HEK293 (cell line): ENCODE results near the gene CSGALNACT2.

Experiments used
- BCL11A ChIP-seq: fragments of 450-650 bp; formaldehyde crosslinking; IDR thresholded peaks from 2 replicates; pipeline ENCODE4 v1.5.1; 2016; ENCODE audit warnings: low read depth, missing biosample characterization, missing genetic modification characterization
- GFI1B ChIP-seq: fragments of 450-650 bp; formaldehyde crosslinking; IDR thresholded peaks from 2 replicates; pipeline ENCODE4 v1.5.1; 2016; ENCODE audit warnings: missing biosample characterization, missing genetic modification characterization
- GLI2 ChIP-seq: fragments of 450-650 bp; formaldehyde crosslinking; IDR thresholded peaks from 2 replicates; pipeline ENCODE4; 2017; ENCODE audit warnings: missing biosample characterization, missing genetic modification characterization, low read depth, borderline replicate concordance
- INSM2 ChIP-seq: fragments of 450-650 bp; formaldehyde crosslinking; IDR thresholded peaks from 2 replicates; pipeline ENCODE4 v1.5.1; 2016; ENCODE audit warnings: missing biosample characterization, missing genetic modification characterization
- KLF7 ChIP-seq: fragments of 450-650 bp; formaldehyde crosslinking; IDR thresholded peaks from 2 replicates; pipeline ENCODE4 v1.5.1; 2016; ENCODE audit warnings: missing biosample characterization, missing genetic modification characterization, borderline replicate concordance
- PRDM10 ChIP-seq: fragments of 450-650 bp; formaldehyde crosslinking; IDR thresholded peaks from 2 replicates; pipeline ENCODE4 v1.5.1; 2016; ENCODE audit warnings: missing biosample characterization, missing genetic modification characterization
- RBAK ChIP-seq: fragments of 450-650 bp; formaldehyde crosslinking; IDR thresholded peaks from 2 replicates; pipeline ENCODE4 v1.5.1; 2016; ENCODE audit warnings: missing biosample characterization, missing genetic modification characterization
- TCF7L2 ChIP-seq: IDR thresholded peaks from 2 replicates; pipeline ENCODE4 v1.6.1; 2011; ENCODE audit warnings: low read depth, mild to moderate bottlenecking, inconsistent platforms, low read length, moderate library complexity, borderline replicate concordance
- YY2 ChIP-seq: fragments of 450-650 bp; formaldehyde crosslinking; IDR thresholded peaks from 2 replicates; pipeline ENCODE4 v1.5.1; 2016; ENCODE audit warnings: missing biosample characterization, missing genetic modification characterization
- ZBTB21 ChIP-seq: fragments of 450-650 bp; formaldehyde crosslinking; IDR thresholded peaks from 2 replicates; pipeline ENCODE4 v1.5.1; 2017; ENCODE audit warnings: missing biosample characterization, missing genetic modification characterization
- ZBTB6 ChIP-seq: fragments of 450-650 bp; formaldehyde crosslinking; IDR thresholded peaks from 2 replicates; pipeline ENCODE4 v1.5.1; 2017; ENCODE audit warnings: missing biosample characterization, missing genetic modification characterization
- ZBTB8A ChIP-seq: fragments of 450-650 bp; formaldehyde crosslinking; IDR thresholded peaks from 2 replicates; pipeline ENCODE4 v1.5.1; 2016; ENCODE audit warnings: missing biosample characterization, missing genetic modification characterization
- ZFHX2 ChIP-seq: fragments of 450-650 bp; formaldehyde crosslinking; conservative IDR thresholded peaks from 2 replicates; pipeline ENCODE4 v1.5.1; 2016; ENCODE audit warnings: missing biosample characterization, missing genetic modification characterization
- ZNF10 ChIP-seq: fragments of 450-650 bp; formaldehyde crosslinking; IDR thresholded peaks from 2 replicates; pipeline ENCODE4 v1.5.1; 2017; ENCODE audit warnings: missing biosample characterization, missing genetic modification characterization
- ZNF112 ChIP-seq: fragments of 450-650 bp; formaldehyde crosslinking; IDR thresholded peaks from 2 replicates; pipeline ENCODE4 v1.5.0; 2017; ENCODE audit warnings: missing biosample characterization, missing genetic modification characterization
- ZNF16 ChIP-seq: fragments of 450-650 bp; formaldehyde crosslinking; IDR thresholded peaks from 2 replicates; pipeline ENCODE4 v1.5.1; 2016; ENCODE audit warnings: low read depth, missing biosample characterization, missing genetic modification characterization
- ZNF274 ChIP-seq, 2 experiments: fragments of 200-500 bp in 1 of 2; fragments of 450-650 bp in 1 of 2; sonication (Bioruptor generic) in 1 of 2; formaldehyde crosslinking in 1 of 2; IDR thresholded peaks; 2 replicates each; pipeline versions ENCODE4 v1.5.1 to v1.6.1; 2014 to 2016; ENCODE audit warnings: borderline replicate concordance in 1 of 2, inconsistent platforms in 1 of 2, low read length in 1 of 2, missing biosample characterization in 1 of 2, missing genetic modification characterization in 1 of 2
- ZNF302 ChIP-seq: fragments of 450-650 bp; formaldehyde crosslinking; IDR thresholded peaks from 2 replicates; pipeline ENCODE4 v1.5.1; 2016; ENCODE audit warnings: missing biosample characterization, missing genetic modification characterization, low read depth
- ZNF398 ChIP-seq: fragments of 450-650 bp; formaldehyde crosslinking; IDR thresholded peaks from 2 replicates; pipeline ENCODE4 v1.5.1; 2017; ENCODE audit warnings: missing biosample characterization, missing genetic modification characterization
- ZNF514 ChIP-seq: fragments of 450-650 bp; formaldehyde crosslinking; IDR thresholded peaks from 2 replicates; pipeline ENCODE4 v1.5.1; 2016; ENCODE audit warnings: missing biosample characterization, missing genetic modification characterization
- ZNF549 ChIP-seq: fragments of 450-650 bp; IDR thresholded peaks from 2 replicates; pipeline ENCODE4 v1.5.1; 2018; ENCODE audit warnings: missing biosample characterization, missing genetic modification characterization, mild to moderate bottlenecking, inconsistent platforms, moderate library complexity
- ZNF558 ChIP-seq: fragments of 450-650 bp; formaldehyde crosslinking; IDR thresholded peaks from 2 replicates; pipeline ENCODE4 v1.5.1; 2016; ENCODE audit warnings: missing biosample characterization, missing genetic modification characterization
- ZNF600 ChIP-seq: fragments of 450-650 bp; formaldehyde crosslinking; IDR thresholded peaks from 2 replicates; pipeline ENCODE4 v1.5.1; 2016; ENCODE audit warnings: missing biosample characterization, missing genetic modification characterization
- ZNF658 ChIP-seq: fragments of 450-650 bp; formaldehyde crosslinking; IDR thresholded peaks from 2 replicates; pipeline ENCODE4; 2016; ENCODE audit warnings: missing biosample characterization, missing genetic modification characterization
- ZNF785 ChIP-seq: fragments of 450-650 bp; formaldehyde crosslinking; IDR thresholded peaks from 2 replicates; pipeline ENCODE4 v1.5.1; 2016; ENCODE audit warnings: missing biosample characterization, missing genetic modification characterization
- ZNF837 ChIP-seq: fragments of 450-650 bp; formaldehyde crosslinking; IDR thresholded peaks from 2 replicates; pipeline ENCODE4 v1.5.1; 2016; ENCODE audit warnings: missing biosample characterization, missing genetic modification characterization

The CSGALNACT2 gene

GRCh38 chr10:43204943-43205671 lies 66.9 kb downstream of the CSGALNACT2 start (continued):
- TF ChIP-seq PRDM10 (no peak), ZNF837 (tag by site-specific recombination) (no peak), ZNF302 (tag by site-specific recombination) (no peak), RBAK (no peak), ZNF558 (no peak), ZNF10 (tag by site-specific recombination) (no peak), ZNF549 (tag by site-specific recombination) (no peak), ZNF600 (tag by site-specific recombination) (peak; percentile 53), ZBTB21 (tag by site-specific recombination) (no peak), BCL11A (tag by site-specific recombination) (no peak), ZNF274 (IDR thresholded peaks at IDR 0.05; ENCODE audit: low read length) (no peak), ZNF274 (tag by site-specific recombination; IDR thresholded peaks at IDR 0.05; ENCODE audit: borderline replicate concordance) (no peak), INSM2 (tag by site-specific recombination) (no peak), ZBTB8A (tag by site-specific recombination) (no peak), ZNF112 (no peak), ZNF16 (tag by site-specific recombination) (no peak), ZNF785 (tag by site-specific recombination) (no peak), ZFHX2 (tag by site-specific recombination) (peak; percentile 85), ZBTB6 (tag by site-specific recombination) (no peak), ZNF398 (tag by site-specific recombination) (peak; percentile 33), ZNF658 (tag by site-specific recombination) (no peak), KLF7 (tag by site-specific recombination) (no peak), TCF7L2 (no peak), GFI1B (tag by site-specific recombination) (no peak), GLI2 (no peak), ZNF514 (tag by site-specific recombination) (no peak), YY2 (tag by site-specific recombination) (no peak)
- TF ChIP-seq, all 188 proteins: peak for 19
